Neural cell (in vitro differentiated cells): ENCODE measurements around the gene MMP24. TPM values are rescaled to one million over a fixed set of nuclear protein-coding genes. Genes with fewer than 3 reads are reported as not detected.

ENCODE experiments used
- H2AFZ ChIP-seq: fragments of 200-600, 300-800 bp; sonication (generic), shearing (Covaris generic); 2 replicates; pipeline ENCODE4 v1.6.0; 2014; ENCODE audit warnings: low read depth, mild to moderate bottlenecking, antibody characterized with exemption, low read length, moderate library complexity
- H3F3A ChIP-seq: fragments of 200-600 bp; shearing (Covaris generic); 2 replicates; pipeline ENCODE4 v1.6.1; 2016; ENCODE audit warnings: mild to moderate bottlenecking, moderate library complexity, mixed read lengths, antibody characterized with exemption, low read length; ENCODE audit not compliant: insufficient read depth, poor library complexity, severe bottlenecking
- H3K27ac ChIP-seq: fragments of 200-600, 300-800 bp; sonication (generic), shearing (Covaris generic); 2 replicates; pipeline ENCODE4 v1.5.1; 2014; ENCODE audit warnings: mild to moderate bottlenecking, low read length, moderate library complexity
- H3K27me3 ChIP-seq: fragments of 300-800, 200-600 bp; sonication (generic), shearing (Covaris generic); 2 replicates; pipeline ENCODE4 v1.6.0; 2014; ENCODE audit warnings: mild to moderate bottlenecking, low read depth, low read length, moderate library complexity; ENCODE audit not compliant: insufficient read depth
- H3K36me3 ChIP-seq: fragments of 300-800, 200-600 bp; sonication (generic), shearing (Covaris generic); 2 replicates; pipeline ENCODE4 v1.5.1; 2014; ENCODE audit warnings: mild to moderate bottlenecking, antibody characterized with exemption, low read length, moderate library complexity; ENCODE audit not compliant: insufficient read depth
- H3K4me2 ChIP-seq: fragments of 300-800, 200-600 bp; sonication (generic), shearing (Covaris generic); 2 replicates; pipeline ENCODE4 v1.6.0; 2014; ENCODE audit warnings: mild to moderate bottlenecking, low read length
- H3K4me3 ChIP-seq: fragments of 300-800, 200-600 bp; sonication (generic), shearing (Covaris generic); 2 replicates; pipeline ENCODE4 v1.5.1; 2014; ENCODE audit warnings: mild to moderate bottlenecking, low read length, moderate library complexity
- H3K79me2 ChIP-seq: fragments of 200-600 bp; shearing (Covaris generic); replicated peaks from 2 replicates; pipeline ENCODE4 v1.6.0; 2014; ENCODE audit warnings: mild to moderate bottlenecking, low read length, moderate library complexity; ENCODE audit not compliant: insufficient read depth
- H3K9ac ChIP-seq: fragments of 300-800, 200-600 bp; sonication (generic), shearing (Covaris generic); 2 replicates; pipeline ENCODE4 v1.6.1; 2016; ENCODE audit warnings: mild to moderate bottlenecking, low read length, mixed read lengths
- H3K9me2 ChIP-seq: fragments of 200-600 bp; shearing (Covaris generic); 2 replicates; pipeline ENCODE4 v1.6.1; 2016; ENCODE audit warnings: mild to moderate bottlenecking, low read length, mixed read lengths; ENCODE audit not compliant: insufficient read depth
- H3K9me3 ChIP-seq: fragments of 200-600, 300-800 bp; sonication (generic), shearing (Covaris generic); 2 replicates; pipeline ENCODE4 v1.6.1; 2016; ENCODE audit warnings: mild to moderate bottlenecking, mixed run types, low read length, moderate library complexity, mixed read lengths
- H4K20me1 ChIP-seq: fragments of 200-600 bp; shearing (Covaris generic); 2 replicates; pipeline ENCODE4 v1.6.1; 2016; ENCODE audit warnings: mild to moderate bottlenecking, mixed run types; ENCODE audit not compliant: insufficient read depth
- EP300 ChIP-seq: fragments of 450-650 bp; conservative IDR thresholded peaks from 2 replicates; pipeline ENCODE4 v1.6.1; 2014; ENCODE audit warnings: antibody characterized with exemption, mild to moderate bottlenecking, moderate library complexity; ENCODE audit not compliant: poor library complexity, severe bottlenecking
- EZH2 ChIP-seq: fragments of 200-600, 300-800 bp; shearing (Covaris generic), sonication (generic); IDR thresholded peaks from 2 replicates; pipeline ENCODE4 v1.6.1; 2014; ENCODE audit warnings: antibody characterized with exemption, low read length, borderline replicate concordance, mild to moderate bottlenecking; ENCODE audit not compliant: insufficient read depth, poor library complexity, severe bottlenecking
- MXI1 ChIP-seq: fragments of 450-650 bp; conservative IDR thresholded peaks from 2 replicates; pipeline ENCODE4 v1.6.1; 2014; ENCODE audit warnings: antibody characterized with exemption, mild to moderate bottlenecking; ENCODE audit not compliant: poor library complexity, severe bottlenecking
- POLR2AphosphoS5 ChIP-seq: IDR thresholded peaks from 2 replicates; pipeline ENCODE4 v1.6.1; 2012
- RAD21 ChIP-seq: fragments of 450-650 bp; conservative IDR thresholded peaks from 2 replicates; pipeline ENCODE4 v1.6.1; 2014; ENCODE audit warnings: antibody characterized with exemption, mild to moderate bottlenecking, moderate library complexity
- SMC3 ChIP-seq: fragments of 450-650 bp; conservative IDR thresholded peaks from 2 replicates; pipeline ENCODE4 v1.6.1; 2014; ENCODE audit warnings: antibody characterized with exemption, mild to moderate bottlenecking, moderate library complexity; ENCODE audit not compliant: poor library complexity
- TAF1 ChIP-seq: IDR thresholded peaks from 2 replicates; pipeline ENCODE4 v1.6.1; 2012; ENCODE audit warnings: low read depth
- polyA plus RNA-seq: library from polyadenylated mRNA; depleted of rRNA; stranded (reverse); fragments of >200 nt; gene quantifications from 2 replicates; pipeline ENCODE4 v1.2.3, GENCODE V29; 2014
- TF ChIP-seq, protein P1 (sequence below): IDR thresholded peaks from 2 replicates; pipeline ENCODE4 v1.6.1; 2012; ENCODE audit warnings: borderline replicate concordance
- TF ChIP-seq, protein P2 (sequence below): fragments of 450-650 bp; IDR thresholded peaks from 2 replicates; pipeline ENCODE4 v1.5.1; 2014; ENCODE audit warnings: antibody characterized with exemption, mild to moderate bottlenecking, moderate library complexity; ENCODE audit not compliant: poor library complexity, severe bottlenecking

The MMP24 gene
- polyA plus RNA-seq, 1 donor from 2014 or later = 57.4 TPM

DNA sequence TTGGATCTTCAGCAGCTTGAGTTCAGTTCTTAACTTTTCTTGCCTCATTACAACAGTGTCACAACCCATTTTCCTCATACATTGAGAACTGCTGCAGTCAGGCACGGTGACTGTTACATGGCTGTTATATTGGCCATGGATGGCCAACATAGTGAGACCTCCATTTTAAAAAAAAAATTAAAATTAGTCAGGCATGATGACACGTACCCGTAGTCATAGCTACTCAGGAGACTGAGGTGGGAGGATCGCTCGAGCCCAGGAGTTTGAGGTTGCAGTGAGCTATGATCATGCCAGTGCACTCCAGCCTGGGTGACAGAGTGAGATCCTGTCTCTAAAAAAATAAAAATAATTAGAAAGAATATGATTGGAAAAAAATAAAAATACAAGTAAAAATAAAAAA is 9.9 kb upstream of the MMP24 start:
- Histone ChIP-seq H3F3A (no peaks in the 10 kb centered on the region), H3K9ac (no peak overlapping the region), H3K27ac (no peak overlapping the region), H3K9me3 (no peaks in the 10 kb centered on the region), H3K4me2 (no peak overlapping the region), H3K9me2 (no peaks in the 10 kb centered on the region), H2AFZ (no peak overlapping the region), H3K4me3 (no peak overlapping the region), H3K36me3 (no peaks in the 10 kb centered on the region), H3K27me3 (no peaks in the 10 kb centered on the region), H3K79me2 (no peaks in the 10 kb centered on the region), H4K20me1 (no peaks in the 10 kb centered on the region)
- no peak for TF ChIP-seq POLR2AphosphoS5
- no peak for TF ChIP-seq MXI1
- TF ChIP-seq, protein P1, sequence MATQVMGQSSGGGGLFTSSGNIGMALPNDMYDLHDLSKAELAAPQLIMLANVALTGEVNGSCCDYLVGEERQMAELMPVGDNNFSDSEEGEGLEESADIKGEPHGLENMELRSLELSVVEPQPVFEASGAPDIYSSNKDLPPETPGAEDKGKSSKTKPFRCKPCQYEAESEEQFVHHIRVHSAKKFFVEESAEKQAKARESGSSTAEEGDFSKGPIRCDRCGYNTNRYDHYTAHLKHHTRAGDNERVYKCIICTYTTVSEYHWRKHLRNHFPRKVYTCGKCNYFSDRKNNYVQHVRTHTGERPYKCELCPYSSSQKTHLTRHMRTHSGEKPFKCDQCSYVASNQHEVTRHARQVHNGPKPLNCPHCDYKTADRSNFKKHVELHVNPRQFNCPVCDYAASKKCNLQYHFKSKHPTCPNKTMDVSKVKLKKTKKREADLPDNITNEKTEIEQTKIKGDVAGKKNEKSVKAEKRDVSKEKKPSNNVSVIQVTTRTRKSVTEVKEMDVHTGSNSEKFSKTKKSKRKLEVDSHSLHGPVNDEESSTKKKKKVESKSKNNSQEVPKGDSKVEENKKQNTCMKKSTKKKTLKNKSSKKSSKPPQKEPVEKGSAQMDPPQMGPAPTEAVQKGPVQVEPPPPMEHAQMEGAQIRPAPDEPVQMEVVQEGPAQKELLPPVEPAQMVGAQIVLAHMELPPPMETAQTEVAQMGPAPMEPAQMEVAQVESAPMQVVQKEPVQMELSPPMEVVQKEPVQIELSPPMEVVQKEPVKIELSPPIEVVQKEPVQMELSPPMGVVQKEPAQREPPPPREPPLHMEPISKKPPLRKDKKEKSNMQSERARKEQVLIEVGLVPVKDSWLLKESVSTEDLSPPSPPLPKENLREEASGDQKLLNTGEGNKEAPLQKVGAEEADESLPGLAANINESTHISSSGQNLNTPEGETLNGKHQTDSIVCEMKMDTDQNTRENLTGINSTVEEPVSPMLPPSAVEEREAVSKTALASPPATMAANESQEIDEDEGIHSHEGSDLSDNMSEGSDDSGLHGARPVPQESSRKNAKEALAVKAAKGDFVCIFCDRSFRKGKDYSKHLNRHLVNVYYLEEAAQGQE = no peak
- no peak for TF ChIP-seq EP300
- TF ChIP-seq EZH2 = no peak
- TF ChIP-seq, protein P2, sequence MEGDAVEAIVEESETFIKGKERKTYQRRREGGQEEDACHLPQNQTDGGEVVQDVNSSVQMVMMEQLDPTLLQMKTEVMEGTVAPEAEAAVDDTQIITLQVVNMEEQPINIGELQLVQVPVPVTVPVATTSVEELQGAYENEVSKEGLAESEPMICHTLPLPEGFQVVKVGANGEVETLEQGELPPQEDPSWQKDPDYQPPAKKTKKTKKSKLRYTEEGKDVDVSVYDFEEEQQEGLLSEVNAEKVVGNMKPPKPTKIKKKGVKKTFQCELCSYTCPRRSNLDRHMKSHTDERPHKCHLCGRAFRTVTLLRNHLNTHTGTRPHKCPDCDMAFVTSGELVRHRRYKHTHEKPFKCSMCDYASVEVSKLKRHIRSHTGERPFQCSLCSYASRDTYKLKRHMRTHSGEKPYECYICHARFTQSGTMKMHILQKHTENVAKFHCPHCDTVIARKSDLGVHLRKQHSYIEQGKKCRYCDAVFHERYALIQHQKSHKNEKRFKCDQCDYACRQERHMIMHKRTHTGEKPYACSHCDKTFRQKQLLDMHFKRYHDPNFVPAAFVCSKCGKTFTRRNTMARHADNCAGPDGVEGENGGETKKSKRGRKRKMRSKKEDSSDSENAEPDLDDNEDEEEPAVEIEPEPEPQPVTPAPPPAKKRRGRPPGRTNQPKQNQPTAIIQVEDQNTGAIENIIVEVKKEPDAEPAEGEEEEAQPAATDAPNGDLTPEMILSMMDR = no peak
- TF ChIP-seq RAD21 = no peak
- TF ChIP-seq SMC3 = no peak
- no peak for TF ChIP-seq TAF1

DNA sequence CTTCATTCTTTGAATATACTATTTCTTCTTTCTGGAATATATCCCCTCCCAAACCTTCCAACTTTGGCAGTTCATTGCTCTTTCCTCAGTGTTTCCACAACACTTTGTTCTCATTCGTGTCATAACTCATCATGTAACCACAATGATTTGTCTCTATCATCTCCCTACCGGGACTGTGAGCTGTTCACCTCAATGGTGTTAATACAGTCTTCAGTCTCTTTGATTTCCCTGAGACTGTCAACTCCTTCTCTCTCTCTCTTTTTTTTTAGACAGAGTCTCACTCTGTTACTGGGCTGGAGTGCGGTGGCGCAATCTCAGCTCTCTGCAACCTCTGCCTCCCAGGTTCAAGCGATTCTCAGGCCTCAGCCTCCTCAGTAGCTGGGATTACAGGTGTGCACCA is 2.5 kb upstream of the MMP24 start:
- Histone ChIP-seq H3K27me3 (peaks cover 22% of the 10 kb centered on the region), H3K79me2 (peaks cover 7% of the 10 kb centered on the region), H3K27ac (no peak overlapping the region), H4K20me1 (no peaks in the 10 kb centered on the region), H3K9me3 (no peaks in the 10 kb centered on the region), H2AFZ (no peak overlapping the region), H3K4me2 (no peak overlapping the region), H3K9me2 (no peaks in the 10 kb centered on the region), H3K4me3 (no peak overlapping the region), H3K36me3 (no peaks in the 10 kb centered on the region), H3K9ac (no peak overlapping the region), H3F3A (peaks cover 7% of the 10 kb centered on the region)
- no peak for TF ChIP-seq SMC3
- no peak for TF ChIP-seq RAD21
- TF ChIP-seq MXI1 = no peak
- TF ChIP-seq EP300 = no peak
- no peak for TF ChIP-seq TAF1
- TF ChIP-seq POLR2AphosphoS5 = no peak
- TF ChIP-seq, protein P2 = no peak
- TF ChIP-seq, protein P1 = no peak
